Esophagus squamous epithelium (tissue), 4 donors: ENCODE results near the gene CXCL14.

Source experiments
- POLR2A ChIP-seq, 4 donors: fragments of 450-650 bp; IDR thresholded peaks; one replicate each; pipeline ENCODE4 v1.6.1; 2017; ENCODE audit warnings: antibody characterized with exemption in 4 of 4, mild to moderate bottlenecking in 4 of 4, moderate library complexity in 3 of 4
- TF ChIP-seq, protein P1 (sequence below), 6 experiments: fragments of 450-650 bp in 4 of 6; fragments of 200-600 bp in 2 of 6; sonication (generic) in 2 of 6; IDR thresholded peaks; one replicate each; pipeline ENCODE4 v1.5.1; 2016 to 2019; ENCODE audit warnings: antibody characterized with exemption in 6 of 6, mild to moderate bottlenecking in 4 of 6, moderate library complexity in 4 of 6

DNA sequence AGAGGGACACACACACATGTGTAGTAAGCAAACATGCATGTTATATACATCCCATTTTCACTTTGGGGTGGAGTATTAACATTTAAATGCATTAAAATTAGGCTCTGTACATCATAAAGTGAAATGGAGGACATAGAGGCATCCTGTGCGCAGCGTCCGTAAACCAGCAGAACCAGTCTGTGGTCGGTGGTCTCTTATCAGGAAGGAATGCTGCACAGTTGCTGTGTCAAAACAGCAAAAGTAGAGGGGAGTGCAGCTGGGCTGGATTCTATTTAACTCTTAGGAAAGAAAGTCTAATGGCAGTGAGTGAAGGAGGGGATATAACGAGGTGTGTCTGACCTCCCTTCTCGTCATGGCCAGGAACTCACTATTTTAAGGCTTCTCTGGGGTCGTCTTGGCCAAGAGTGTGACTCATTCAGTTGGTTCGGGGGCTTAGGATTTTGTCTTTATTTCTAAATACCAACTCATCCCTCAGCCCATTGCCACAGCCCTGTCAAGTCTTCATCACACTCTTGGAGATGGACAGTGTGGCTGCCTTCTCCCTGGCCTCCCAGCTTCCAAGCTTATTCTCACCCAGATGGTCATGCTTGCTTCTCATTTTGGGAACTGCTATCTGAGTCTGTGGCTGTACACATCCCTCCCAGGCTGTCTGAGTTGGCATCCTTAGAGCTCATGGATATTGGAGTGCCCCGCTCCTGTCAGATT, 20.1 kb upstream of the CXCL14 start:
- TF ChIP-seq, protein P1, sequence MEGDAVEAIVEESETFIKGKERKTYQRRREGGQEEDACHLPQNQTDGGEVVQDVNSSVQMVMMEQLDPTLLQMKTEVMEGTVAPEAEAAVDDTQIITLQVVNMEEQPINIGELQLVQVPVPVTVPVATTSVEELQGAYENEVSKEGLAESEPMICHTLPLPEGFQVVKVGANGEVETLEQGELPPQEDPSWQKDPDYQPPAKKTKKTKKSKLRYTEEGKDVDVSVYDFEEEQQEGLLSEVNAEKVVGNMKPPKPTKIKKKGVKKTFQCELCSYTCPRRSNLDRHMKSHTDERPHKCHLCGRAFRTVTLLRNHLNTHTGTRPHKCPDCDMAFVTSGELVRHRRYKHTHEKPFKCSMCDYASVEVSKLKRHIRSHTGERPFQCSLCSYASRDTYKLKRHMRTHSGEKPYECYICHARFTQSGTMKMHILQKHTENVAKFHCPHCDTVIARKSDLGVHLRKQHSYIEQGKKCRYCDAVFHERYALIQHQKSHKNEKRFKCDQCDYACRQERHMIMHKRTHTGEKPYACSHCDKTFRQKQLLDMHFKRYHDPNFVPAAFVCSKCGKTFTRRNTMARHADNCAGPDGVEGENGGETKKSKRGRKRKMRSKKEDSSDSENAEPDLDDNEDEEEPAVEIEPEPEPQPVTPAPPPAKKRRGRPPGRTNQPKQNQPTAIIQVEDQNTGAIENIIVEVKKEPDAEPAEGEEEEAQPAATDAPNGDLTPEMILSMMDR (IDR thresholded peaks at IDR 0.05), result no peak
- TF ChIP-seq POLR2A (IDR thresholded peaks at IDR 0.05), result no peak
